NCI-H2171 (cell line): ENCODE data around the gene PALLD.

ENCODE experiments used
- DNase-seq: peaks from one replicate; lab custom pipeline; 2025; lab: John Stamatoyannopoulos, UW

Gene PALLD

GRCh38 chr4:168972596-168972995, 475.7 kb downstream of the PALLD start:
- DNase-seq: no peak
